HepG2 (cell line): ENCODE measurements around the gene PIK3CD. TPM values are rescaled to one million over a fixed set of nuclear protein-coding genes. Genes with fewer than 3 reads are reported as not detected.
A peak's percentile ranks its signal among the peaks of the same experiment; 100 is the strongest.

ENCODE experiments used
- ATAC-seq: fragments of 200-7000 bp; cut with Tn5 transposase; 3 replicates; pipeline ENCODE4 v1.9.1; 2020; ENCODE audit warnings: mild to moderate bottlenecking, moderate library complexity
- BruUV-seq: library from RNA; stranded (reverse); fragments of 400-500 nt; replicated peaks from 2 replicates; lab custom pipeline; 2021; lab: Mats Ljungman, UMichigan
- CTCF ChIA-PET: fragments of 300-600 bp; formaldehyde crosslinking; extraction: SDS; loops from one replicate; lab custom pipeline; 2021; ENCODE audit warnings: low total read pairs, inconsistent platforms, low intra/inter-chr PET ratio; lab: Yijun Ruan, JAX
- POLR2A ChIA-PET: fragments of 350-600 bp; sonication (Branson Sonifier 250); formaldehyde crosslinking; loops from one replicate; lab custom pipeline; 2020; ENCODE audit warnings: antibody characterized with exemption, inconsistent platforms; lab: Yijun Ruan, JAX
- DNase-seq: peaks from one replicate; pipeline ENCODE4 v3.0.0-alpha.2; 2015; ENCODE audit warnings: low spot score
- FAIRE-seq: peaks from 3 replicates; lab custom pipeline; 2011; peaks lifted over from hg19 to GRCh38; lab: Jason Lieb, UNC
- H2AFZ ChIP-seq: one replicate; pipeline ENCODE4 v1.6.1; 2011; ENCODE audit warnings: low read length, inconsistent platforms
- H3K27ac ChIP-seq: fragments of 300-600 bp; 3 replicates; pipeline ENCODE4 v1.8.0; 2011; ENCODE audit warnings: mixed run types, mild to moderate bottlenecking, mixed read lengths, low read length, inconsistent platforms; ENCODE audit not compliant: insufficient read depth; ENCODE audit errors: extremely low read length
- H3K27me3 ChIP-seq, 2 experiments: fragments of 200-600 bp in 1 of 2; 2 replicates in 1 of 2; 3 replicates in 1 of 2; pipeline versions ENCODE4 v1.6.0 to v1.8.0; 2011; ENCODE audit warnings: low read length in 2 of 2, mild to moderate bottlenecking in 2 of 2, moderate library complexity in 2 of 2, inconsistent platforms in 1 of 2; ENCODE audit not compliant: insufficient read depth in 2 of 2, control insufficient read depth in 1 of 2
- H3K36me3 ChIP-seq, 2 experiments: fragments of 200-600 bp in 1 of 2; replicated peaks in 1 of 2; 2 replicates in 1 of 2; 3 replicates in 1 of 2; pipeline versions ENCODE4 v1.5.1 to v1.8.0; 2011; ENCODE audit warnings: low read length in 2 of 2, inconsistent platforms in 1 of 2; ENCODE audit not compliant: insufficient read depth in 2 of 2, control insufficient read depth in 1 of 2
- H3K4me1 ChIP-seq: 2 replicates; pipeline ENCODE4 v1.5.1; 2012; ENCODE audit warnings: low read length, inconsistent platforms; ENCODE audit not compliant: insufficient read depth
- H3K4me2 ChIP-seq: 2 replicates; pipeline ENCODE4 v1.6.0; 2011; ENCODE audit warnings: low read depth, low read length, inconsistent platforms
- H3K4me3 ChIP-seq, 3 experiments: fragments of 200-600 bp in 1 of 3; sonication (generic), shearing (Covaris generic) in 1 of 3; replicated peaks in 1 of 3; 2 replicates each; pipeline ENCODE4 v1.5.1; 2011 to 2016; ENCODE audit warnings: low read length in 3 of 3, inconsistent platforms in 2 of 3, low read depth in 2 of 3, mild to moderate bottlenecking in 2 of 3, control low read depth in 1 of 3, mixed read lengths in 1 of 3; ENCODE audit not compliant: insufficient read depth in 1 of 3
- H3K79me2 ChIP-seq: one replicate; pipeline ENCODE4 v1.6.1; 2011; ENCODE audit warnings: low read length, inconsistent platforms; ENCODE audit not compliant: insufficient read depth
- H3K9ac ChIP-seq: 2 replicates; pipeline ENCODE4 v1.6.0; 2011; ENCODE audit warnings: mild to moderate bottlenecking, low read depth, low read length, inconsistent platforms; ENCODE audit not compliant: insufficient read depth
- H3K9me3 ChIP-seq: 2 replicates; pipeline ENCODE4 v1.5.1; 2012; ENCODE audit warnings: mild to moderate bottlenecking, low read length
- H4K20me1 ChIP-seq: 2 replicates; pipeline ENCODE4 v1.6.0; 2011; ENCODE audit warnings: inconsistent platforms, mild to moderate bottlenecking, low read length, moderate library complexity; ENCODE audit not compliant: insufficient read depth
- EEA1 ChIP-seq: sonication (generic); formaldehyde crosslinking; IDR thresholded peaks from 2 replicates; pipeline ENCODE4 v1.5.1; 2020; ENCODE audit warnings: mild to moderate bottlenecking, missing genetic modification reagents, borderline replicate concordance
- EHMT2 ChIP-seq: fragments of 200-600 bp; sonication (generic); IDR thresholded peaks from 2 replicates; pipeline ENCODE4 v1.7.0; 2017; ENCODE audit warnings: antibody characterized with exemption, low read depth, low read length, borderline replicate concordance
- JUN ChIP-seq: sonication (generic); formaldehyde crosslinking; IDR thresholded peaks from 2 replicates; pipeline ENCODE4 v1.4.0; 2020; ENCODE audit warnings: mild to moderate bottlenecking, missing genetic modification reagents
- PHB2 ChIP-seq: fragments of 450-650 bp; IDR thresholded peaks from 2 replicates; pipeline ENCODE4 v1.6.1; 2018; ENCODE audit not compliant: partially characterized antibody
- ZSCAN31 ChIP-seq: sonication (generic); formaldehyde crosslinking; IDR thresholded peaks from 2 replicates; pipeline ENCODE4 v1.5.0; 2020; ENCODE audit warnings: low read depth, mild to moderate bottlenecking, missing genetic modification reagents
- WGBS: methylation state at CpG from one replicate; pipeline ENCODE4 v1.1.6; 2017; ENCODE audit warnings: low lambda C conversion rate; 5-methylcytosine and 5-hydroxymethylcytosine counted together
- in situ Hi-C: cut with HindIII; loops from 2 replicates; pipeline ENCODE4 v1.10.0; 2017; ENCODE audit warnings: low pct_unique_long_range_greater_than_20kb; ENCODE audit not compliant: extremely low pct_ligation_motif_present
- intact Hi-C: fragments of 100-400 bp; cut with micrococcal nuclease; formaldehyde crosslinking; loops from one replicate; pipeline ENCODE4 v1.10.0; 2022; ENCODE audit not compliant: unreplicated experiment
- polyA plus RNA-seq, 8 experiments: library from polyadenylated mRNA; depleted of rRNA in 3 of 8; stranded (reverse) in 7 of 8; unstranded in 1 of 8; fragments of >200 nt; fragmentation: Illumina TruSeq in 4 of 8; extraction: Trizol in 4 of 8; gene quantifications; 2 replicates each; pipeline versions ENCODE4 v1.2.1 to v1.2.3, GENCODE V29; 2011 to 2016; ENCODE audit warnings: low read depth in 4 of 8, missing spikeins in 1 of 8, mixed read lengths in 1 of 8; ENCODE audit not compliant: insufficient read depth in 1 of 8
- total RNA-seq, 5 experiments: library from RNA; depleted of rRNA; stranded (reverse); fragments of >200 nt; fragmentation: Illumina TruSeq; extraction: Trizol; gene quantifications; 2 replicates each; pipeline ENCODE4 v1.2.3, GENCODE V29; 2016; ENCODE audit warnings: low read depth in 1 of 5
- TF ChIP-seq, protein P1 (sequence below): IDR thresholded peaks from 2 replicates; pipeline ENCODE4 v1.6.1; 2016; ENCODE audit warnings: low read depth, missing genetic modification reagents, missing compliant biosample characterization
- TF ChIP-seq, protein P2 (sequence below): sonication (generic); formaldehyde crosslinking; IDR thresholded peaks from 2 replicates; pipeline ENCODE4 v1.8.0; 2022; ENCODE audit warnings: mild to moderate bottlenecking, missing genetic modification reagents; ENCODE audit not compliant: insufficient replicate concordance

PIK3CD gene
- total and polyA plus RNA-seq, 2 of the 13 experiments (the other 11 are each of a cell fraction or from before 2014, with no cell fraction given) = 7.1 to 10.0 TPM

DNA sequence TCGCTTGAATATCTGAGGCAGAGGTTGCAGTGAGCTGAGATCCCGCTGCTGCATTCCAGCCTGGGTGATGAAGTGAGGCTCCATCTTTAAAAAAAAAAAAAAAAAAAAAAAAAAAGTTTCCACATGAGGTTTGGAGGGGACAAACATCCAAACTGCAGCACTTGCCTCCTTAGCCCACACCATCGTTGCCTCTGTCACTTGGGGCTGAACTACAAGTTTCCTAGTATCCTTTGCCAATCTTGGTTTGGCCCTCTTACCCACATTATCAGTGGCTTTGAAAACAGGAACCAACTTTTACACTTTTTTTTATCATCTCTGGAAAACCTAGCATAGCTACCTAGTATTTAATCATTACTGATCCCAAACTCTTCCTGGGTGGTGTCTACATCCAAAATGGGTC is 113.0 kb downstream of the PIK3CD start (continued):
- TF ChIP-seq, protein P1, sequence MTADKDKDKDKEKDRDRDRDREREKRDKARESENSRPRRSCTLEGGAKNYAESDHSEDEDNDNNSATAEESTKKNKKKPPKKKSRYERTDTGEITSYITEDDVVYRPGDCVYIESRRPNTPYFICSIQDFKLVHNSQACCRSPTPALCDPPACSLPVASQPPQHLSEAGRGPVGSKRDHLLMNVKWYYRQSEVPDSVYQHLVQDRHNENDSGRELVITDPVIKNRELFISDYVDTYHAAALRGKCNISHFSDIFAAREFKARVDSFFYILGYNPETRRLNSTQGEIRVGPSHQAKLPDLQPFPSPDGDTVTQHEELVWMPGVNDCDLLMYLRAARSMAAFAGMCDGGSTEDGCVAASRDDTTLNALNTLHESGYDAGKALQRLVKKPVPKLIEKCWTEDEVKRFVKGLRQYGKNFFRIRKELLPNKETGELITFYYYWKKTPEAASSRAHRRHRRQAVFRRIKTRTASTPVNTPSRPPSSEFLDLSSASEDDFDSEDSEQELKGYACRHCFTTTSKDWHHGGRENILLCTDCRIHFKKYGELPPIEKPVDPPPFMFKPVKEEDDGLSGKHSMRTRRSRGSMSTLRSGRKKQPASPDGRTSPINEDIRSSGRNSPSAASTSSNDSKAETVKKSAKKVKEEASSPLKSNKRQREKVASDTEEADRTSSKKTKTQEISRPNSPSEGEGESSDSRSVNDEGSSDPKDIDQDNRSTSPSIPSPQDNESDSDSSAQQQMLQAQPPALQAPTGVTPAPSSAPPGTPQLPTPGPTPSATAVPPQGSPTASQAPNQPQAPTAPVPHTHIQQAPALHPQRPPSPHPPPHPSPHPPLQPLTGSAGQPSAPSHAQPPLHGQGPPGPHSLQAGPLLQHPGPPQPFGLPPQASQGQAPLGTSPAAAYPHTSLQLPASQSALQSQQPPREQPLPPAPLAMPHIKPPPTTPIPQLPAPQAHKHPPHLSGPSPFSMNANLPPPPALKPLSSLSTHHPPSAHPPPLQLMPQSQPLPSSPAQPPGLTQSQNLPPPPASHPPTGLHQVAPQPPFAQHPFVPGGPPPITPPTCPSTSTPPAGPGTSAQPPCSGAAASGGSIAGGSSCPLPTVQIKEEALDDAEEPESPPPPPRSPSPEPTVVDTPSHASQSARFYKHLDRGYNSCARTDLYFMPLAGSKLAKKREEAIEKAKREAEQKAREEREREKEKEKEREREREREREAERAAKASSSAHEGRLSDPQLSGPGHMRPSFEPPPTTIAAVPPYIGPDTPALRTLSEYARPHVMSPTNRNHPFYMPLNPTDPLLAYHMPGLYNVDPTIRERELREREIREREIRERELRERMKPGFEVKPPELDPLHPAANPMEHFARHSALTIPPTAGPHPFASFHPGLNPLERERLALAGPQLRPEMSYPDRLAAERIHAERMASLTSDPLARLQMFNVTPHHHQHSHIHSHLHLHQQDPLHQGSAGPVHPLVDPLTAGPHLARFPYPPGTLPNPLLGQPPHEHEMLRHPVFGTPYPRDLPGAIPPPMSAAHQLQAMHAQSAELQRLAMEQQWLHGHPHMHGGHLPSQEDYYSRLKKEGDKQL (CRISPR knock-in tag) = no peak
- no peak for TF ChIP-seq JUN (CRISPR knock-in tag)

DNA sequence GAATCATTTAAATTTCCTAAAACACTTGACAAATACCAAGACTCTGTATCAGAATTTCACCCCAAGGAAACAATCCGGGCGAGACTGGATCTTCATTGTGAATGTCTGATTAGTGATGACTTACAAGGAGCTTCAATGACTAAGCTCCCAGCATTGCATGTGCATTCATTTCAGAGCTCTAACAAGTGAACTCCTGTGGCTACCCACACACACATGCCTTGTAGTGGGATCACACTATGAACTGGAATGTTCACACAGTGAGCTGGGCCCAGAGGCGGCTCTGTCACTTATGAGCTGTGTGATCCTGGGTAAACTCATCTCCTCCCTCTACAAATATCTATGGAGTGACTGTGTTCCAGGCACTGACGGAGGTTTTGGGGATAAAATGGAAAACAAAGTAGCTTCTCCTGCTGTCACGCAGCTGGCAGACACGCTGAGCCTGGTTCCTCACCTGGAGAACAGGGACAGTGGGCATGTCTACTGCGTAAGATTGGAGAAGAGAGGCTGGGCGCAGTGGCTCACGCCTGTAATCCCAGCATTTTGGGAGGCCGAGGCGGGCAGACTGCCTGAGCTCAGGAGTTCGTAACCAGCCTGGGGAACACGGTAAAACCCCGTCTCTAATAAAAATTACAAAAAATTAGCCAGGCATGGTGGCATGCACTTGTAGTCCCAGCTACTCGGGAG is 115.4 kb downstream of the PIK3CD start:
- CTCF ChIA-PET = no interaction called here
- H3K9ac ChIP-seq = no peak overlapping the region

More for the DNA sequence above, 115.4 kb downstream of the PIK3CD start:
- no peak for FAIRE-seq
- Histone ChIP-seq H3K27ac (no peak overlapping the region), H2AFZ (no peak overlapping the region), H3K79me2 (no peaks in the 10 kb centered on the region), H4K20me1 (no peaks in the 10 kb centered on the region), H3K4me3 (no peak overlapping the region), H3K4me1 (no peaks in the 10 kb centered on the region), H3K36me3 (peaks cover 5 to 8% of the 10 kb centered on the region in 2 experiments; a peak in 2 of 5 replicates), H3K9me3 (no peaks in the 10 kb centered on the region), H3K27me3 (no peaks in the 10 kb centered on the region), H3K4me2 (no peak overlapping the region)
- ATAC-seq = no peak
- intact Hi-C loops (no loop called here), in situ Hi-C loops (no loop called here)
- POLR2A ChIA-PET = no interaction called here
- 95% methylated on average over 15 of the region's 15 CpGs for WGBS
- no TSS peak for BruUV-seq
- TF ChIP-seq PHB2 (no peak), EHMT2 (no peak), EEA1 (CRISPR knock-in tag) (no peak), ZSCAN31 (no peak)
- TF ChIP-seq, protein P2, sequence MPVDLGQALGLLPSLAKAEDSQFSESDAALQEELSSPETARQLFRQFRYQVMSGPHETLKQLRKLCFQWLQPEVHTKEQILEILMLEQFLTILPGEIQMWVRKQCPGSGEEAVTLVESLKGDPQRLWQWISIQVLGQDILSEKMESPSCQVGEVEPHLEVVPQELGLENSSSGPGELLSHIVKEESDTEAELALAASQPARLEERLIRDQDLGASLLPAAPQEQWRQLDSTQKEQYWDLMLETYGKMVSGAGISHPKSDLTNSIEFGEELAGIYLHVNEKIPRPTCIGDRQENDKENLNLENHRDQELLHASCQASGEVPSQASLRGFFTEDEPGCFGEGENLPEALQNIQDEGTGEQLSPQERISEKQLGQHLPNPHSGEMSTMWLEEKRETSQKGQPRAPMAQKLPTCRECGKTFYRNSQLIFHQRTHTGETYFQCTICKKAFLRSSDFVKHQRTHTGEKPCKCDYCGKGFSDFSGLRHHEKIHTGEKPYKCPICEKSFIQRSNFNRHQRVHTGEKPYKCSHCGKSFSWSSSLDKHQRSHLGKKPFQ = peak; percentile 34
- DNase-seq = no peak
